ENCODE data around the gene INF2.

The INF2 gene

GRCh38 chr14:104689109-104689880 is at the start of gene INF2:
Gene INF2, plus strand, starts transcription at chr14:104689618. Its CDS starts 11,748 bp downstream, at chr14:104701366.
- no CpG with 5 or more reads among the region's 76 CpGs for WGBS (ENCODE audit: insufficient coverage, insufficient read length)
- H3K4me1 ChIP-seq (ENCODE audit: control insufficient read depth, insufficient read depth, low read length) = peaks cover 11% of the 10 kb centered on the region

GRCh38 chr14:104639885-104640548 is 49.4 kb upstream of the INF2 start:
- H3K9me3 ChIP-seq (ENCODE audit: control insufficient read depth, insufficient read depth, low read length) = no peaks in the 10 kb centered on the region
- DNase-seq (ENCODE audit: low read depth, low spot score) = peak; percentile 82
- H3K27me3 ChIP-seq (ENCODE audit: control insufficient read depth, insufficient read depth, low read length) = no peaks in the 10 kb centered on the region
- H3K36me3 ChIP-seq (ENCODE audit: control insufficient read depth, insufficient read depth, low read length) = no peaks in the 10 kb centered on the region
- peaks cover 4% of the 10 kb centered on the region; the same call in 1 of the 2 replicates for H3K4me1 ChIP-seq (ENCODE audit: control insufficient read depth, insufficient read depth, low read length)
- no CpG with 5 or more reads among the region's 24 CpGs for WGBS (ENCODE audit: insufficient coverage, insufficient read length)
- H3K27ac ChIP-seq (ENCODE audit: low read length) = no peak overlapping the region
- no peak overlapping the region for H3K4me3 ChIP-seq (ENCODE audit: low read length)

More at GRCh38 chr14:104689109-104689880, at the start of gene INF2:
- peaks cover 5% of the 10 kb centered on the region; the same call in 1 of the 2 replicates for H3K36me3 ChIP-seq (ENCODE audit: control insufficient read depth, insufficient read depth, low read length)
- no peak within 1 kb of the TSS for H3K27ac ChIP-seq (ENCODE audit: low read length)
- H3K4me3 ChIP-seq (ENCODE audit: low read length) = peak within 1 kb of the TSS; percentile 71; the same call in 1 of the 2 replicates
- no peaks in the 10 kb centered on the region for H3K9me3 ChIP-seq (ENCODE audit: control insufficient read depth, insufficient read depth, low read length)
- H3K27me3 ChIP-seq (ENCODE audit: control insufficient read depth, insufficient read depth, low read length) = no peaks in the 10 kb centered on the region
- no peak for DNase-seq (ENCODE audit: low read depth, low spot score)

- Histone ChIP-seq H3K27ac (ENCODE audit: low read length) (no peak overlapping the region), H3K9me3 (ENCODE audit: control insufficient read depth, insufficient read depth, low read length) (no peaks in the 10 kb centered on the region), H3K4me3 (ENCODE audit: low read length) (no peak overlapping the region), H3K4me1 (ENCODE audit: control insufficient read depth, insufficient read depth, low read length) (peaks cover 4% of the 10 kb centered on the region; the same call in 1 of the 2 replicates), H3K27me3 (ENCODE audit: control insufficient read depth, insufficient read depth, low read length) (no peaks in the 10 kb centered on the region), H3K36me3 (ENCODE audit: control insufficient read depth, insufficient read depth, low read length) (no peaks in the 10 kb centered on the region)
- no CpG with 5 or more reads among the region's 10 CpGs for WGBS (ENCODE audit: insufficient coverage, insufficient read length)
- DNase-seq (ENCODE audit: low read depth, low spot score) = no peak
These were observed 48.7 kb upstream of the INF2 start for GRCh38 chr14:104640681-104641080.

- Histone ChIP-seq H3K4me1 (ENCODE audit: control insufficient read depth, insufficient read depth, low read length) (peaks cover 4% of the 10 kb centered on the region; the same call in 1 of the 2 replicates), H3K4me3 (ENCODE audit: low read length) (no peak overlapping the region), H3K36me3 (ENCODE audit: control insufficient read depth, insufficient read depth, low read length) (no peaks in the 10 kb centered on the region), H3K27ac (ENCODE audit: low read length) (no peak overlapping the region), H3K27me3 (ENCODE audit: control insufficient read depth, insufficient read depth, low read length) (no peaks in the 10 kb centered on the region), H3K9me3 (ENCODE audit: control insufficient read depth, insufficient read depth, low read length) (no peaks in the 10 kb centered on the region)
- no CpG with 5 or more reads among the region's 23 CpGs for WGBS (ENCODE audit: insufficient coverage, insufficient read length)
- DNase-seq (ENCODE audit: low read depth, low spot score) = no peak
These were observed 47.5 kb upstream of the INF2 start for GRCh38 chr14:104641753-104642539.

GRCh38 chr14:104642540-104642868 is 46.9 kb upstream of the INF2 start:
- DNase-seq (ENCODE audit: low read depth, low spot score) = no peak
- Histone ChIP-seq H3K9me3 (ENCODE audit: control insufficient read depth, insufficient read depth, low read length) (no peaks in the 10 kb centered on the region), H3K4me1 (ENCODE audit: control insufficient read depth, insufficient read depth, low read length) (peaks cover 4% of the 10 kb centered on the region; the same call in 1 of the 2 replicates), H3K27ac (ENCODE audit: low read length) (no peak overlapping the region), H3K4me3 (ENCODE audit: low read length) (no peak overlapping the region), H3K36me3 (ENCODE audit: control insufficient read depth, insufficient read depth, low read length) (no peaks in the 10 kb centered on the region), H3K27me3 (ENCODE audit: control insufficient read depth, insufficient read depth, low read length) (no peaks in the 10 kb centered on the region)
- no CpG with 5 or more reads among the region's 9 CpGs for WGBS (ENCODE audit: insufficient coverage, insufficient read length)

GRCh38 chr14:104643306-104643705 is 46.1 kb upstream of the INF2 start:
- H3K27ac ChIP-seq (ENCODE audit: low read length) = no peak overlapping the region
- no peak overlapping the region for H3K4me3 ChIP-seq (ENCODE audit: low read length)
- H3K36me3 ChIP-seq (ENCODE audit: control insufficient read depth, insufficient read depth, low read length) = no peaks in the 10 kb centered on the region
- no peaks in the 10 kb centered on the region for H3K9me3 ChIP-seq (ENCODE audit: control insufficient read depth, insufficient read depth, low read length)
- peaks cover 4% of the 10 kb centered on the region; the same call in 1 of the 2 replicates for H3K4me1 ChIP-seq (ENCODE audit: control insufficient read depth, insufficient read depth, low read length)
- DNase-seq (ENCODE audit: low read depth, low spot score) = no peak
- H3K27me3 ChIP-seq (ENCODE audit: control insufficient read depth, insufficient read depth, low read length) = no peaks in the 10 kb centered on the region
- WGBS (ENCODE audit: insufficient coverage, insufficient read length) = no CpG with 5 or more reads among the region's 8 CpGs

- DNase-seq (ENCODE audit: low read depth, low spot score) = no peak
- peaks cover 4% of the 10 kb centered on the region; the same call in 1 of the 2 replicates for H3K4me1 ChIP-seq (ENCODE audit: control insufficient read depth, insufficient read depth, low read length)
- H3K4me3 ChIP-seq (ENCODE audit: low read length) = no peak overlapping the region
- WGBS (ENCODE audit: insufficient coverage, insufficient read length) = no CpG with 5 or more reads among the region's 12 CpGs
- no peaks in the 10 kb centered on the region for H3K9me3 ChIP-seq (ENCODE audit: control insufficient read depth, insufficient read depth, low read length)
- H3K27me3 ChIP-seq (ENCODE audit: control insufficient read depth, insufficient read depth, low read length) = no peaks in the 10 kb centered on the region
- H3K36me3 ChIP-seq (ENCODE audit: control insufficient read depth, insufficient read depth, low read length) = no peaks in the 10 kb centered on the region
- no peak overlapping the region for H3K27ac ChIP-seq (ENCODE audit: low read length)
These were observed 45.3 kb upstream of the INF2 start for GRCh38 chr14:104644091-104644635.

- no peaks in the 10 kb centered on the region for H3K9me3 ChIP-seq (ENCODE audit: control insufficient read depth, insufficient read depth, low read length)
- H3K4me1 ChIP-seq (ENCODE audit: control insufficient read depth, insufficient read depth, low read length) = peaks cover 4% of the 10 kb centered on the region; the same call in 1 of the 2 replicates
- H3K4me3 ChIP-seq (ENCODE audit: low read length) = no peak overlapping the region
- WGBS (ENCODE audit: insufficient coverage, insufficient read length) = no CpG with 5 or more reads among the region's 11 CpGs
- no peak overlapping the region for H3K27ac ChIP-seq (ENCODE audit: low read length)
- H3K36me3 ChIP-seq (ENCODE audit: control insufficient read depth, insufficient read depth, low read length) = no peaks in the 10 kb centered on the region
- no peak for DNase-seq (ENCODE audit: low read depth, low spot score)
- H3K27me3 ChIP-seq (ENCODE audit: control insufficient read depth, insufficient read depth, low read length) = no peaks in the 10 kb centered on the region
These were observed 44.6 kb upstream of the INF2 start for GRCh38 chr14:104644656-104645378.

- H3K9me3 ChIP-seq (ENCODE audit: control insufficient read depth, insufficient read depth, low read length) = no peaks in the 10 kb centered on the region
- no peak overlapping the region for H3K4me3 ChIP-seq (ENCODE audit: low read length)
- H3K36me3 ChIP-seq (ENCODE audit: control insufficient read depth, insufficient read depth, low read length) = no peaks in the 10 kb centered on the region; the same call in 1 of the 2 replicates
- no peak overlapping the region for H3K27ac ChIP-seq (ENCODE audit: low read length)
- no peaks in the 10 kb centered on the region; the same call in 1 of the 2 replicates for H3K4me1 ChIP-seq (ENCODE audit: control insufficient read depth, insufficient read depth, low read length)
- no peaks in the 10 kb centered on the region for H3K27me3 ChIP-seq (ENCODE audit: control insufficient read depth, insufficient read depth, low read length)
- no peak for DNase-seq (ENCODE audit: low read depth, low spot score)
- WGBS (ENCODE audit: insufficient coverage, insufficient read length) = no CpG with 5 or more reads among the region's 6 CpGs
These were observed 41.9 kb upstream of the INF2 start for GRCh38 chr14:104647467-104648043.
